MM.1S (cell line): ENCODE data around the gene CS.

Experiments used
- EZH2 ChIP-seq: fragments of 300-600 bp; sonication (generic); optimal IDR thresholded peaks from 2 replicates; pipeline ENCODE3; 2017; ENCODE audit warnings: low read depth, mild to moderate bottlenecking, antibody characterized with exemption, low read length, mixed read lengths
- EZH2phosphoT487 ChIP-seq: fragments of 300-600 bp; sonication (generic); IDR thresholded peaks from 2 replicates; pipeline ENCODE4 v1.6.1; 2018; ENCODE audit warnings: antibody characterized with exemption, low read length
- TF ChIP-seq, protein P1 (sequence below): fragments of 300-600 bp; sonication (generic); IDR thresholded peaks from 2 replicates; pipeline ENCODE4 v1.5.1; 2016; ENCODE audit warnings: antibody characterized with exemption, low read length, mixed read lengths

GRCh38 chr12:56317675-56318074 lies 17.5 kb upstream of the CS start:
- TF ChIP-seq, protein P1, sequence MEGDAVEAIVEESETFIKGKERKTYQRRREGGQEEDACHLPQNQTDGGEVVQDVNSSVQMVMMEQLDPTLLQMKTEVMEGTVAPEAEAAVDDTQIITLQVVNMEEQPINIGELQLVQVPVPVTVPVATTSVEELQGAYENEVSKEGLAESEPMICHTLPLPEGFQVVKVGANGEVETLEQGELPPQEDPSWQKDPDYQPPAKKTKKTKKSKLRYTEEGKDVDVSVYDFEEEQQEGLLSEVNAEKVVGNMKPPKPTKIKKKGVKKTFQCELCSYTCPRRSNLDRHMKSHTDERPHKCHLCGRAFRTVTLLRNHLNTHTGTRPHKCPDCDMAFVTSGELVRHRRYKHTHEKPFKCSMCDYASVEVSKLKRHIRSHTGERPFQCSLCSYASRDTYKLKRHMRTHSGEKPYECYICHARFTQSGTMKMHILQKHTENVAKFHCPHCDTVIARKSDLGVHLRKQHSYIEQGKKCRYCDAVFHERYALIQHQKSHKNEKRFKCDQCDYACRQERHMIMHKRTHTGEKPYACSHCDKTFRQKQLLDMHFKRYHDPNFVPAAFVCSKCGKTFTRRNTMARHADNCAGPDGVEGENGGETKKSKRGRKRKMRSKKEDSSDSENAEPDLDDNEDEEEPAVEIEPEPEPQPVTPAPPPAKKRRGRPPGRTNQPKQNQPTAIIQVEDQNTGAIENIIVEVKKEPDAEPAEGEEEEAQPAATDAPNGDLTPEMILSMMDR: peak; percentile 14; the same call in 1 of the 2 replicates
- TF ChIP-seq EZH2phosphoT487: no peak
- TF ChIP-seq EZH2: no peak
